HG03045 (cell line): ENCODE results near the gene CEP112.

Experiments used
- ATAC-seq: cut with Tn5 transposase; IDR thresholded peaks from one replicate; pipeline ENCODE4 v1.9.1; 2021; ENCODE audit warnings: mild to moderate bottlenecking, moderate library complexity; ENCODE audit not compliant: unreplicated experiment

The CEP112 gene

GRCh38 chr17:66000216-66000615, 191.7 kb downstream of the CEP112 start:
- no peak for ATAC-seq

- no peak for ATAC-seq
These were observed 193.3 kb downstream of the CEP112 start for GRCh38 chr17:65998675-65999074.

GRCh38 chr17:65994679-65995078, 197.3 kb downstream of the CEP112 start:
- no peak for ATAC-seq

GRCh38 chr17:65994114-65994513, 197.8 kb downstream of the CEP112 start:
- no peak for ATAC-seq

DNA sequence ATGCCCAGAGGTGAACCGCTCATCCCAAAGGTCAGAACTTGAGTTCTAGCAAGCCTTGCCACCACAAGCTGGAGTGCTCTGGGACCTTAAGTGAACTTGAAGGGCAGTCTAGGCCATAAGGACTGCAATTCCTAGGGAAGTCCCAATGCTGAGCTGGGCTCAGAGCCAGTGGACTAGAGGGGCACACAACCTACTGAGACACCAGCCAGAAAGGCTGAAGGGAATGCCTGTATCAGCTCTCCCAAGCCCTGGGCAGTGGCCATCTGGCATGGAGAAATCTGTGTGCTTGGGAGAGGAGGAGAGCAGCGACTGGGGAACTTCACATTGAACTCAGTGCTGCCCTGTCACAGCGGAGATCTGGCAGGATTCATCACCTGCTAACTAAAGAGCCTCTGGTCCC, 201.3 kb downstream of the CEP112 start:
- ATAC-seq = no peak

DNA sequence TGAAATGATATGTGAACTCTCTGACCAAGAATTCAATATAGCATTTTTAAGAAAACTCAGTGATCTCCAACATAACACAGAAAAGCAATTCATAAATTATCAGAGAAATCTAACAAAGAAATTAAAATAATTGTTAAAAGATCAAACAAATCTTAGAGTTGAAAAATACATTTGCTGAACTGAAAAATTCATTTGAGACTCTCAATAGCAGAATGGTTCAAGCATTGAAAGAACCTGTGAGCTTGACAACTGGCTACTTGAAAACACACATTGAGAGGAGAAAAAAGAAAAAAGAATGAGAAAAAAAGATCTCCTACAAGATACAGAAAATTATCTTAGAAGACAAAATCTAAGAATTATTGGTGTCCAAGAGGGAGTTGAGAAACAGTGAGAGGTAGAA, 203.5 kb downstream of the CEP112 start:
- no peak for ATAC-seq

- ATAC-seq = no peak
These were observed 203.9 kb downstream of the CEP112 start for GRCh38 chr17:65987988-65988387.

DNA sequence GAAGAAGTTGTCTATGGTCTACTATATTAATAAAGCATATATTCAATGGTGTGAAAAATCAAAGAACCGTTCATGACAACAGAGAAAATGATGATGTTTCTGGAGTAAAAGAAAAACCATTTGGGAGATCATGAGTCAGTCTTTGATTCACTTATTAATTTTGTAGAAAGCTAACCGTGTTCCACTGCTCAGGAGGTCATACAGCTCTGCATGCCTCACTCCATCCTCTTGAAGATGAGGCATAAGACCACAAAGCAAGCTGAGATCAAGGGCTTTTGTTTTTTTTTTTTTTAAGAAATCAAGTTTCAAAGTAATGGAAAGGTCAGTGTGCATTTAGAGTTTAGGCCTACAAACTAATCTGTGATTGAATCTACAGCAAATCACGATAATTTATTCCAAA, 206.4 kb downstream of the CEP112 start:
- no peak for ATAC-seq

DNA sequence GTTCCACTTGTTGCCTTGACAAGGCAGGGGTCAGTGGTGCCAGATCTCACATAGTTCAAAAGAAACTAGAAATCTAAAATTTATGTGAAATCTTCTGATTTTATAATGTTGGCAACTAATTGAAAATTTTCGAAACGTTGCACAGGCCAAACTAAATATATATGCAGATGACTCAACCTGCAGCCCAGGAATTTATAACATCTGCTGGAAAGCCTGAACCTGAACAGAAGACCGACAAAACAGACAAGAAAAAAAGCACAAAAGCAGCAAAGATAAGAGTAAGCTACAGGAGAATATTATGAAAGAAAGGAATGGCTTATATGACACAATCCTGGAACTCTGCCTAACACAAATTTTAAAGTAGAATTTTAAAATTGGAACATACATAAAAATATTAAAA, 207.6 kb downstream of the CEP112 start:
- no peak for ATAC-seq

DNA sequence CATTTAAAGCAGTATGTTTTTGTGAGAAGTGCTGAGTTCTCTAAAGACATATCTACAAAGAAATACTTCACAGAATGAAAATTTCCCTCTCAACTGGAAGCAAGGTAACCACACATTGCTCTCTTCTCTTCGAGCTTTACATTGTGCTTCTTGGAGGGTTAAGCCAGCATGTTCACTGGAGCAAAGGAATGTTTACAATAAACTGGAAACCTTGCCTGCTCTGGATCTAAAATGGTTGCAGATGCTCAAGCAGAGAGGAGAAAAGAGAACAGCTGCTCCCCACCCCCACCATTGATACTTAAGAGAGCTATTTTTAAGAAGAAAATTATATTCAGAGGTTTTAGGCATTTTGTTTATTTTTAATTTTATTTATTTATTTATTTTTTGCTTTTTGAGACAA, 213.1 kb downstream of the CEP112 start:
- ATAC-seq = no peak

DNA sequence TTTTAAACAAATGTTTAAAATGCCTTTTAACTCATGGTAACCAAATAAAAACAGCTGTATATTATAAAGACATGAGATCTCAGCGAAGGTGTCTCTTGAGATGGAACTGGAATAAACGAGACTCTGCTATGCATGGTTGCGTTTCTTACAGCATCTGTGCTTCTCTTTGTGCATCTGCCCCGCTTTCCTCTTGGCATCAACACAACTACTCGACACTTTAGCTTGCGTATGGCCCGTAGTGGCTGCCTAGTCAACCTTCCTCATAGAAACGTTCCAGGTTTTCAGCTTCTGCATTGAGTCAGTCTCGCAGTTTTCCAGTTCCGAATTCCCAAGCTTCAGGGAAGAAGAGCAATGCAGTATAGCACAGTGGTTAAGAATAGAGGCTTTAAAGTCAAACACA, 214.9 kb downstream of the CEP112 start:
- ATAC-seq = no peak

GRCh38 chr17:65975878-65976277, 216.1 kb downstream of the CEP112 start:
- ATAC-seq = no peak

DNA sequence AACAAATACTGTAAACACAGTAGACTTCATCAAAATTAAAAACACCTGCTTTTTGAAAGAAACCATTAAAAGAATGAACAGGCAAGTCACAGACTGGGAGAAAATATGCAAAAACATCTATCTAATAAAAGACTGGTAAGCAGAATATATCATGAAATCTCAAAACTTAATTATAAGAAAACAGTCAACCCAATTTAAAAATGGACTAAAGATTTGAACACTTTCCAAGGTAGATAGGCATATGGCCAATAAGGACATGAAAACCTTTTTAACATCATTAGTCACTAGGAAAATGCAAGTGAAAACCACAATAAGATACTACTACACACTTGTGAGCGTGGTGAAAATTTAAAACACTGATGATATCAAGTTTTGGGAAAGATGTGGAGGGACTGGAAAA, 218.7 kb downstream of the CEP112 start:
- ATAC-seq = no peak

- no peak for ATAC-seq
These were observed 224.6 kb downstream of the CEP112 start for GRCh38 chr17:65967372-65967771.

DNA sequence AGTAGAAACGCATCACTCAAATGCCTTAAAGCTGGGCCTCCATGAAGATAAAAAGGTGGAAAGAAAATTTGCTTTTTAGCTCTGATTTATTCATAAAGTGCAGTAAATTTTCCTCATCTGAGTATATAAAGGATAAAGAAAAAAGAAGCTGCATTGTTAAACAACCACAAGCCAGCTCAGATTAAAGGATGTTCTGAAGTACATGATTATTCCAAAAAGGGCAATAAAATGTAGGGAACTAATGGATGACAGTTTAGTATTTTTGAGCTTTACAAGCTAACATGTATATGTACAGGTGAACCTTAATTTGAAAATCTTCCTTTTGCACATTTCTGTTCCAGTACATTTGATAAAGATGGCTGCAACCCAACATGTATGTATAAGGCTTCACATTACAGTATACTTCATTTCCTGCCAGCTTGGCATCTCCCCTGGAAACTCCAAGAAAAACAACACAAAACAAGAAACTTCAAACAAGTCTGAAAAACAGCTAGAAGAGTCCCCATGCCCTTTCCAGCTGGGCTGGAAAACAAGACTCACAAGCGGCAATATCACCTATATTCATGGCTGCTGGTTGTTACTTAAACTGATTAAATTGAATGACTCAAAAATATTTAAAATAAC, 225.7 kb downstream of the CEP112 start:
- ATAC-seq = no peak

- ATAC-seq = no peak
These were observed 228.8 kb downstream of the CEP112 start for GRCh38 chr17:65963179-65963578.

DNA sequence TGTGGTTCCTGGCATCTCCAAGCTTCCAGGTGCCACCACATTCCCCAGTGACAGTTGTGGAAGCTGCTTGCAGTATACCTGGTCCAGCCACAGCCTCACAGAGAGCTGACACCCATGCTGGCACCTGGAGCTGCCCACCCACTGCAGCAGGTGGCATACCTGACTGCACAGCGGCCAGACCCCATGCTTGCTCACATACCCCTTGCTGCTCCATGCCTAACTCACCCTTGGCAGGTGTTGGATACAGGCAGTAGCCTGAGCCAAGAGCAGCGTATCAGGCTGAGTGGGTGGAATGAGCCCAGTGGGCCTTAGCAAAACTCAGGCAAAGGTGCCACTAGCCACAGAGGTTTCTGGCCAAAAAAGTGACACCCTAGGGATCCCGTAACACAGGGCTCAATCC, 232.3 kb downstream of the CEP112 start:
- no peak for ATAC-seq

- no peak for ATAC-seq
These were observed 235.1 kb downstream of the CEP112 start for GRCh38 chr17:65956814-65957213.

- no peak for ATAC-seq
These were observed 237.8 kb downstream of the CEP112 start for GRCh38 chr17:65954148-65954449.

DNA sequence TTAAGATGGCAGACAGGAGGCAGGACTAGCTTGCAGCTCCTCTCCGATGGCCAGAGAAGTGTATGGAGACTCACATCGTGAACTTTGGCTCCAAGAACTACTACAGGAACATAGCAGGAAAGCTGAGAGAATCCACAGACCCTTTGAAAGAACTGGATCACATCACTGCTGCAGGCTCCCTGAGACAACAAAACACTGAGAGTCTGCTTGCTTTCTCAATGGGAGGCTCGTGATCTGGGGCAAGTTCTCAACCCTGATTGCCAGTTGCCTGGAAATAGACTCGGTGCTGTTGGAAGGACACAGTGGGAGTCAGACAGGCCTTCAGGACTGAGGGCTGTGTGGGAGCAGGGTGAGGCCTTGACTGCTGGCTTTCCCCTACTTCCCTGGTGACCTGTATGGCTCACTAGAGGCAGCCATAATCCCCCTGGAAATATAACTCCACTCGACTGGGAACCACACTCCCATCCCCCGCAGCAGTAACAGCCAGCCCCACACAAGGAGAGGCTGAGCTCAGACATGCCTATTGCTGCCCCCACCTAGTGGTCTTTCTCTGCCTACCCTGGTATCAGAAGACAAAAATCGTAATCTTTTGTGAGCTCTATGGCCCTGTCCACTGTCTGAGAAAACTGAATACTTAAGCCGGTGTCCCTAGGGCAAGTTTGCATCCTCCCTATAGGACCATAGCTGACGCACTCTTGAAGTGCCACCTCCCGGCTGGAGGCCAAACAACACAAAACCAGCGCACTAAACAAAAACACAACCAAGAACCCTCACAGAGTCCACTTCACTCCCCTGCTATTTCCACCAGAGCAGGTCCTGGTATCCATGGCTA, 238.4 kb downstream of the CEP112 start:
- no peak for ATAC-seq

GRCh38 chr17:65952586-65952985, 239.3 kb downstream of the CEP112 start:
- no peak for ATAC-seq

DNA sequence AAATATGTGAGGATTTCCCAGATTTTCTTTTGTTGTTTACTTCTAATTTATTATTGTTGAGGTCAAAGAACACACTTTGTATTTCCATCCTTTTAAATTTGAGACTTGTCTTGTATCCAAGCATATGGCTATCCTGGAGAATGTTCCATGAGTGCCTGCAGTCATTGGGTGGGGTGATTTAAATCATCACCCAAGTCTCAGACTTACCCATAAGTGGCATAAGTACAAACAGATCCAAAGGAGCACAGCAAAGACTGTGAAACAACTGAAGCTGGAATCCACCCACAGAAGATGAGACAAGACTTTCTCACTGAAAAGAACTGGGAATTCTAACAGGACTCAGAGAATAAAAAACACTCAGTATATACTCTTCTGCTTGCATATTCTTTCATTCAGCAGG, 239.9 kb downstream of the CEP112 start:
- no peak for ATAC-seq

DNA sequence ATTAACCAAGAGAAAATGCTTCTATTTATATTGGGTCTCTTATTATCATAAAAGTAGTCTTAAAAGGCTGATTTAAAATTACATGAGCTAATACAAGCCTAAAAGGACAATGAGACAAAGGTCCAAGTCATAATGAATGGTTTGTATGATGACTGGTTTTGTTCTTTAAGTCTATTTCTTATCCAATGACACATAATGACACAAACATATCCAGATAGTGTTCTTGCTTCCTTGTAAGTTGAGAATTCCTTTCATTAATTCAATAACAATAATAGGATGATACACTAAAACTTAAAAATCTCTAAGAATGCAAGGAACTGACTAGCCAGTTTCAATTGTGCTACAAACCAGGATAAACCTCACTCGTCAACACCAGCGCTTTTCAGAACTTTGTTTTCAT, 244.1 kb downstream of the CEP112 start:
- no peak for ATAC-seq
